ENCODE data around the gene MGMT. TPM values are rescaled to one million over a fixed set of nuclear protein-coding genes. Genes with fewer than 3 reads are reported as not detected.

The MGMT gene
- total RNA-seq, 2 donors from 2014 or later, result 14.6 to 17.2 TPM

GRCh38 chr10:129784891-129785290 is 317.9 kb downstream of the MGMT start:
- no peak overlapping the region for H3K27ac Mint-ChIP-seq

GRCh38 chr10:129785536-129785981 is 318.5 kb downstream of the MGMT start:
- DNase-seq (no peak), ATAC-seq (no peak)
- no peaks in the 10 kb centered on the region for H3K9me3 ChIP-seq (ENCODE audit: control insufficient read depth, low read length, poor library complexity, severe bottlenecking)
- no peaks in the 10 kb centered on the region for H3K27me3 Mint-ChIP-seq
- no peak overlapping the region for H3K27ac Mint-ChIP-seq
- H3K4me1 Mint-ChIP-seq, result no peaks in the 10 kb centered on the region
- H3K4me3 Mint-ChIP-seq, result no peak overlapping the region
- H3K36me3 Mint-ChIP-seq (ENCODE audit: low read depth), result no peaks in the 10 kb centered on the region

More at GRCh38 chr10:129784891-129785290, 317.9 kb downstream of the MGMT start:
- H3K4me1 Mint-ChIP-seq, result no peaks in the 10 kb centered on the region
- no peak overlapping the region for H3K4me3 Mint-ChIP-seq
- H3K9me3 ChIP-seq (ENCODE audit: control insufficient read depth, low read length, poor library complexity, severe bottlenecking), result no peaks in the 10 kb centered on the region
- DNase-seq (no peak), ATAC-seq (no peak)
- H3K27me3 Mint-ChIP-seq, result no peaks in the 10 kb centered on the region
- no peaks in the 10 kb centered on the region for H3K36me3 Mint-ChIP-seq (ENCODE audit: low read depth)

- H3K4me1 Mint-ChIP-seq, result no peaks in the 10 kb centered on the region
- H3K9me3 ChIP-seq (ENCODE audit: control insufficient read depth, low read length, poor library complexity, severe bottlenecking), result no peaks in the 10 kb centered on the region
- no peak for DNase-seq
- no peak overlapping the region for H3K4me3 Mint-ChIP-seq
- H3K27me3 Mint-ChIP-seq, result no peaks in the 10 kb centered on the region
- ATAC-seq, result no peak
- H3K27ac Mint-ChIP-seq, result no peak overlapping the region
- H3K36me3 Mint-ChIP-seq (ENCODE audit: low read depth), result no peaks in the 10 kb centered on the region
These were observed 319.2 kb downstream of the MGMT start for GRCh38 chr10:129786216-129786615.

- ATAC-seq (no peak), DNase-seq (no peak)
- Mint-ChIP-seq H3K27ac (no peak overlapping the region), H3K36me3 (ENCODE audit: low read depth) (no peaks in the 10 kb centered on the region), H3K4me3 (no peak overlapping the region), H3K4me1 (no peaks in the 10 kb centered on the region), H3K27me3 (no peaks in the 10 kb centered on the region)
- no peaks in the 10 kb centered on the region for H3K9me3 ChIP-seq (ENCODE audit: control insufficient read depth, low read length, poor library complexity, severe bottlenecking)
These were observed 320.5 kb downstream of the MGMT start for GRCh38 chr10:129787557-129787956.

- Mint-ChIP-seq H3K4me1 (no peaks in the 10 kb centered on the region), H3K4me3 (no peak overlapping the region), H3K36me3 (ENCODE audit: low read depth) (no peaks in the 10 kb centered on the region), H3K27ac (no peak overlapping the region), H3K27me3 (no peaks in the 10 kb centered on the region)
- DNase-seq, result no peak
- ATAC-seq, result no peak
- H3K9me3 ChIP-seq (ENCODE audit: control insufficient read depth, low read length, poor library complexity, severe bottlenecking), result no peaks in the 10 kb centered on the region
These were observed 321.2 kb downstream of the MGMT start for GRCh38 chr10:129788215-129788614.

GRCh38 chr10:129790715-129791446 is 323.8 kb downstream of the MGMT start:
- H3K4me1 Mint-ChIP-seq, result no peaks in the 10 kb centered on the region
- H3K27ac Mint-ChIP-seq, result no peak overlapping the region
- DNase-seq (no peak), ATAC-seq (no peak)
- H3K4me3 Mint-ChIP-seq, result no peak overlapping the region
- no peaks in the 10 kb centered on the region for H3K36me3 Mint-ChIP-seq (ENCODE audit: low read depth)
- H3K27me3 Mint-ChIP-seq, result no peaks in the 10 kb centered on the region
- H3K9me3 ChIP-seq (ENCODE audit: control insufficient read depth, low read length, poor library complexity, severe bottlenecking), result no peaks in the 10 kb centered on the region

- DNase-seq, result no peak
- H3K4me3 Mint-ChIP-seq, result no peak overlapping the region
- ATAC-seq, result no peak
- no peaks in the 10 kb centered on the region for H3K36me3 Mint-ChIP-seq (ENCODE audit: low read depth)
- H3K27me3 Mint-ChIP-seq, result no peaks in the 10 kb centered on the region
- H3K9me3 ChIP-seq (ENCODE audit: control insufficient read depth, low read length, poor library complexity, severe bottlenecking), result no peaks in the 10 kb centered on the region
- no peak overlapping the region for H3K27ac Mint-ChIP-seq
- H3K4me1 Mint-ChIP-seq, result no peaks in the 10 kb centered on the region
These were observed 325.1 kb downstream of the MGMT start for GRCh38 chr10:129792141-129792540.

- H3K4me1 Mint-ChIP-seq, result no peaks in the 10 kb centered on the region
- no peak for DNase-seq
- H3K9me3 ChIP-seq (ENCODE audit: control insufficient read depth, low read length, poor library complexity, severe bottlenecking), result no peaks in the 10 kb centered on the region
- no peaks in the 10 kb centered on the region for H3K27me3 Mint-ChIP-seq
- H3K4me3 Mint-ChIP-seq, result no peak overlapping the region
- H3K36me3 Mint-ChIP-seq (ENCODE audit: low read depth), result no peaks in the 10 kb centered on the region
- ATAC-seq, result no peak
- H3K27ac Mint-ChIP-seq, result no peak overlapping the region
These were observed 325.8 kb downstream of the MGMT start for GRCh38 chr10:129792864-129793263.

GRCh38 chr10:129793479-129793878 is 326.4 kb downstream of the MGMT start:
- Mint-ChIP-seq H3K4me1 (no peaks in the 10 kb centered on the region), H3K27me3 (no peaks in the 10 kb centered on the region), H3K36me3 (ENCODE audit: low read depth) (no peaks in the 10 kb centered on the region), H3K4me3 (no peak overlapping the region), H3K27ac (no peak overlapping the region)
- DNase-seq, result no peak
- ATAC-seq, result no peak
- no peaks in the 10 kb centered on the region for H3K9me3 ChIP-seq (ENCODE audit: control insufficient read depth, low read length, poor library complexity, severe bottlenecking)

GRCh38 chr10:129793996-129794395 is 327.0 kb downstream of the MGMT start:
- H3K4me3 Mint-ChIP-seq, result no peak overlapping the region
- no peaks in the 10 kb centered on the region for H3K9me3 ChIP-seq (ENCODE audit: control insufficient read depth, low read length, poor library complexity, severe bottlenecking)
- DNase-seq (no peak), ATAC-seq (no peak)
- H3K36me3 Mint-ChIP-seq (ENCODE audit: low read depth), result no peaks in the 10 kb centered on the region
- H3K27me3 Mint-ChIP-seq, result no peaks in the 10 kb centered on the region
- no peaks in the 10 kb centered on the region for H3K4me1 Mint-ChIP-seq
- no peak overlapping the region for H3K27ac Mint-ChIP-seq

GRCh38 chr10:129796710-129797420 is 329.8 kb downstream of the MGMT start:
- H3K27ac Mint-ChIP-seq, result no peak overlapping the region
- no peaks in the 10 kb centered on the region for H3K9me3 ChIP-seq (ENCODE audit: control insufficient read depth, low read length, poor library complexity, severe bottlenecking)
- no peaks in the 10 kb centered on the region for H3K4me1 Mint-ChIP-seq
- no peaks in the 10 kb centered on the region for H3K36me3 Mint-ChIP-seq (ENCODE audit: low read depth)
- ATAC-seq (no peak), DNase-seq (no peak)
- H3K4me3 Mint-ChIP-seq, result no peak overlapping the region
- H3K27me3 Mint-ChIP-seq, result no peaks in the 10 kb centered on the region

- no peaks in the 10 kb centered on the region for H3K27me3 Mint-ChIP-seq
- no peaks in the 10 kb centered on the region for H3K4me1 Mint-ChIP-seq
- H3K27ac Mint-ChIP-seq, result no peak overlapping the region
- no peak for DNase-seq
- peaks cover 5% of the 10 kb centered on the region for H3K9me3 ChIP-seq (ENCODE audit: control insufficient read depth, low read length, poor library complexity, severe bottlenecking)
- no peaks in the 10 kb centered on the region for H3K36me3 Mint-ChIP-seq (ENCODE audit: low read depth)
- H3K4me3 Mint-ChIP-seq, result no peak overlapping the region
- ATAC-seq, result no peak
These were observed 332.9 kb downstream of the MGMT start for GRCh38 chr10:129799942-129800341.

- no peak for ATAC-seq
- peaks cover 5% of the 10 kb centered on the region for H3K9me3 ChIP-seq (ENCODE audit: control insufficient read depth, low read length, poor library complexity, severe bottlenecking)
- Mint-ChIP-seq H3K36me3 (ENCODE audit: low read depth) (no peaks in the 10 kb centered on the region), H3K4me3 (no peak overlapping the region), H3K27me3 (no peaks in the 10 kb centered on the region), H3K4me1 (no peaks in the 10 kb centered on the region), H3K27ac (no peak overlapping the region)
- DNase-seq, result no peak
These were observed 333.8 kb downstream of the MGMT start for GRCh38 chr10:129800796-129801340.
